OCI-LY1 (cell line): ENCODE results near the gene RET.

Experiments
- H2AFZ ChIP-seq: fragments of 200-600 bp; sonication (generic), shearing (Covaris generic); 2 replicates; pipeline ENCODE4 v1.6.0; 2014; ENCODE audit warnings: antibody characterized with exemption, mild to moderate bottlenecking, low read length
- H3F3A ChIP-seq: fragments of 200-600 bp; sonication (generic), shearing (Covaris generic); 2 replicates; pipeline ENCODE4 v1.6.0; 2014; ENCODE audit warnings: mild to moderate bottlenecking, antibody characterized with exemption, low read length, moderate library complexity; ENCODE audit not compliant: insufficient read depth
- H3K27ac ChIP-seq: fragments of 200-600 bp; sonication (generic); 2 replicates; pipeline ENCODE4 v1.5.1; 2014; ENCODE audit warnings: low read length, mixed run types, mild to moderate bottlenecking, low read depth; ENCODE audit not compliant: poor library complexity, severe bottlenecking
- H3K27me3 ChIP-seq: fragments of 200-600 bp; sonication (generic); 2 replicates; pipeline ENCODE4 v1.6.0; 2014; ENCODE audit warnings: antibody characterized with exemption, mild to moderate bottlenecking, low read length, moderate library complexity; ENCODE audit not compliant: insufficient read depth
- H3K36me3 ChIP-seq: fragments of 200-600 bp; sonication (generic); 2 replicates; pipeline ENCODE4 v1.6.1; 2014; ENCODE audit warnings: mild to moderate bottlenecking, antibody characterized with exemption, low read length, moderate library complexity, mixed read lengths; ENCODE audit not compliant: insufficient read depth
- H3K4me1 ChIP-seq: fragments of 200-600 bp; sonication (generic); 2 replicates; pipeline ENCODE4 v1.5.1; 2014; ENCODE audit warnings: mild to moderate bottlenecking, low read length, moderate library complexity; ENCODE audit not compliant: insufficient read depth, severe bottlenecking
- H3K4me2 ChIP-seq: fragments of 200-600 bp; sonication (generic), shearing (Covaris generic); 2 replicates; pipeline ENCODE4 v1.6.1; 2014; ENCODE audit warnings: low read length
- H3K4me3 ChIP-seq: fragments of 200-600 bp; sonication (generic); 2 replicates; pipeline ENCODE4 v1.5.1; 2014; ENCODE audit warnings: low read length, low read depth, mild to moderate bottlenecking, mixed read lengths; ENCODE audit not compliant: poor library complexity, severe bottlenecking
- H3K79me2 ChIP-seq: fragments of 200-600 bp; shearing (Covaris generic); 2 replicates; pipeline ENCODE4 v1.6.1; 2016; ENCODE audit warnings: mixed run types, low read length, mixed read lengths; ENCODE audit not compliant: insufficient read depth
- H3K9ac ChIP-seq: fragments of 200-600 bp; sonication (generic), shearing (Covaris generic); 2 replicates; pipeline ENCODE4 v1.6.1; 2014; ENCODE audit warnings: mild to moderate bottlenecking, low read length, mixed read lengths
- H3K9me2 ChIP-seq: fragments of 200-600 bp; sonication (generic), shearing (Covaris generic); 2 replicates; pipeline ENCODE4 v1.6.1; 2014; ENCODE audit warnings: low read depth, mild to moderate bottlenecking, low read length, mixed read lengths
- H3K9me3 ChIP-seq: fragments of 200-600 bp; shearing (Covaris generic); 2 replicates; pipeline ENCODE4 v1.6.1; 2014; ENCODE audit warnings: low read length, mixed read lengths
- H4K20me1 ChIP-seq: fragments of 200-600 bp; sonication (generic), shearing (Covaris generic); 2 replicates; pipeline ENCODE4 v1.6.0; 2016; ENCODE audit warnings: mild to moderate bottlenecking, low read length; ENCODE audit not compliant: insufficient read depth
- EZH2 ChIP-seq: fragments of 200-600 bp; sonication (generic), shearing (Covaris generic); IDR thresholded peaks from 2 replicates; pipeline ENCODE4 v1.8.0; 2017; ENCODE audit warnings: borderline replicate concordance, mixed run types, mild to moderate bottlenecking, antibody characterized with exemption, low read length, moderate library complexity, mixed read lengths
- TF ChIP-seq, protein P1 (sequence below): fragments of 200-600 bp; sonication (generic), shearing (Covaris generic); IDR thresholded peaks from 2 replicates; pipeline ENCODE4 v1.5.1; 2017; ENCODE audit warnings: mild to moderate bottlenecking, antibody characterized with exemption, low read length, moderate library complexity, mixed read lengths

The RET gene

DNA sequence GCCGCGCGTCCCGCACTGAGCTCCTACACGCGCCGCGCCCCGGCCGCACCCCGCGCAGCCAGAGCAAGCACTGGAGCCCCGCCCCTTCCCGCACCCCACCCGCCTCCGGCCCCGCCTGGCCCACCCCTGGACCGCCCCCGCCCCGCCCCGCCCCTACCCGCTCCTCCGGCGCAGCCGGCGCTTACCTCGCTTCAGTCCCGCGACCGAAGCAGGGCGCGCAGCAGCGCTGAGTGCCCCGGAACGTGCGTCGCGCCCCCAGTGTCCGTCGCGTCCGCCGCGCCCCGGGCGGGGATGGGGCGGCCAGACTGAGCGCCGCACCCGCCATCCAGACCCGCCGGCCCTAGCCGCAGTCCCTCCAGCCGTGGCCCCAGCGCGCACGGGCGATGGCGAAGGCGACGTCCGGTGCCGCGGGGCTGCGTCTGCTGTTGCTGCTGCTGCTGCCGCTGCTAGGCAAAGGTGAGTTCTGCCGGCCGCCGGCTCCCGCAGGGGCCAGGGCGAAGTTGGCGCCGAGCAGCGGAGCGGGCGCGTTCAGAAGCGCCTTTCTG is at the start of gene RET:
Gene RET, plus strand, starts transcription at position 194 of the 545 bp plus-strand sequence. Its CDS starts 190 bp downstream, at position 384.
- Histone ChIP-seq H3K9ac (no peak within 1 kb of the TSS), H3K27me3 (no peaks in the 10 kb centered on the region), H3K4me3 (no peak within 1 kb of the TSS), H3K9me2 (no peaks in the 10 kb centered on the region), H2AFZ (no peak within 1 kb of the TSS), H3K79me2 (no peaks in the 10 kb centered on the region), H3K4me2 (no peak within 1 kb of the TSS), H3K36me3 (no peaks in the 10 kb centered on the region), H3K4me1 (no peaks in the 10 kb centered on the region), H3K27ac (no peak within 1 kb of the TSS), H3F3A (no peaks in the 10 kb centered on the region), H3K9me3 (no peaks in the 10 kb centered on the region), H4K20me1 (no peaks in the 10 kb centered on the region)
- TF ChIP-seq, protein P1, sequence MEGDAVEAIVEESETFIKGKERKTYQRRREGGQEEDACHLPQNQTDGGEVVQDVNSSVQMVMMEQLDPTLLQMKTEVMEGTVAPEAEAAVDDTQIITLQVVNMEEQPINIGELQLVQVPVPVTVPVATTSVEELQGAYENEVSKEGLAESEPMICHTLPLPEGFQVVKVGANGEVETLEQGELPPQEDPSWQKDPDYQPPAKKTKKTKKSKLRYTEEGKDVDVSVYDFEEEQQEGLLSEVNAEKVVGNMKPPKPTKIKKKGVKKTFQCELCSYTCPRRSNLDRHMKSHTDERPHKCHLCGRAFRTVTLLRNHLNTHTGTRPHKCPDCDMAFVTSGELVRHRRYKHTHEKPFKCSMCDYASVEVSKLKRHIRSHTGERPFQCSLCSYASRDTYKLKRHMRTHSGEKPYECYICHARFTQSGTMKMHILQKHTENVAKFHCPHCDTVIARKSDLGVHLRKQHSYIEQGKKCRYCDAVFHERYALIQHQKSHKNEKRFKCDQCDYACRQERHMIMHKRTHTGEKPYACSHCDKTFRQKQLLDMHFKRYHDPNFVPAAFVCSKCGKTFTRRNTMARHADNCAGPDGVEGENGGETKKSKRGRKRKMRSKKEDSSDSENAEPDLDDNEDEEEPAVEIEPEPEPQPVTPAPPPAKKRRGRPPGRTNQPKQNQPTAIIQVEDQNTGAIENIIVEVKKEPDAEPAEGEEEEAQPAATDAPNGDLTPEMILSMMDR, result no peak
- TF ChIP-seq EZH2, result no peak

DNA sequence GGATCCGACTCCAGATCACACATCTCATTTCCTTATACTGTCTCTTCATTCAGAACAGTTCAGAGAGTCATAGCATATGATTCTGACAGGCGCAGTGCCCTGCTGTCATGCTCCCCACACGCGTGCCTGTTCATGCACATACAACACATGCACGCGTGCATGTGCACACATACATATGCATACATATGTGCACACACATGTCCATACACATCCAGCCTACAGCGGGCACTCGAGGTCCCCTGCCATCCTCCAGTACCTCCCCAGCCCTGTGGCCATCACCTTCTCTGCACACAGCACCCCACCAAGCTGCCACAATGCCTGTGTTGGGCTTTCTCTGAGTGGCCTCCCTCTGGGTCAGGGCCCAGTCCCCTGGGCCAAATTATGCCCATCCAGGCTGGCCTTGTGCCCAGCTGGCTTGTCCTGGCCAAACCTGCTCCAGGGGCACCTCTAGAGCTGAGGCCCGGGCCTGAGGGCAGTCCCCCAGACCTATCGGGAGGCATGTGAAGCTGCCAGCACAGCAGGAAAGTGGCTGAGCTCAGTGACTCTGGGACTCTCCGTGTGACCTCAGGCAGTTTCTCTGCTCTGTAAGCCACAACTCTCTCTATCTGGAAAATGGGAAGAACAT is 49.4 kb upstream of the RET start:
- no peaks in the 10 kb centered on the region for H3F3A ChIP-seq
- H3K79me2 ChIP-seq, result no peaks in the 10 kb centered on the region
- H3K27me3 ChIP-seq, result no peaks in the 10 kb centered on the region
- no peaks in the 10 kb centered on the region for H4K20me1 ChIP-seq
- no peak overlapping the region for H3K9ac ChIP-seq
- no peak overlapping the region for H3K27ac ChIP-seq
- H3K9me2 ChIP-seq, result no peaks in the 10 kb centered on the region
- H3K36me3 ChIP-seq, result no peaks in the 10 kb centered on the region; the same call in 1 of the 2 replicates
- H3K9me3 ChIP-seq, result no peaks in the 10 kb centered on the region
- H3K4me2 ChIP-seq, result no peak overlapping the region
- TF ChIP-seq EZH2, result no peak
- TF ChIP-seq, protein P1, result no peak
- H3K4me1 ChIP-seq, result no peaks in the 10 kb centered on the region
- H3K4me3 ChIP-seq, result no peak overlapping the region
- H2AFZ ChIP-seq, result no peak overlapping the region

- H3K4me3 ChIP-seq, result no peak overlapping the region
- no peaks in the 10 kb centered on the region for H3F3A ChIP-seq
- H3K4me1 ChIP-seq, result no peaks in the 10 kb centered on the region
- no peak overlapping the region for H3K27ac ChIP-seq
- H3K4me2 ChIP-seq, result no peak overlapping the region
- H2AFZ ChIP-seq, result no peak overlapping the region
- H4K20me1 ChIP-seq, result no peaks in the 10 kb centered on the region
- H3K9me3 ChIP-seq, result peaks cover 6% of the 10 kb centered on the region
- no peak overlapping the region for H3K9ac ChIP-seq
- H3K36me3 ChIP-seq, result no peaks in the 10 kb centered on the region; the same call in 1 of the 2 replicates
- no peak for TF ChIP-seq EZH2
- TF ChIP-seq, protein P1, result no peak
- no peaks in the 10 kb centered on the region for H3K79me2 ChIP-seq
- no peaks in the 10 kb centered on the region for H3K9me2 ChIP-seq
- H3K27me3 ChIP-seq, result no peaks in the 10 kb centered on the region
Measured at GRCh38 chr10:43028143-43028542, 48.7 kb upstream of the RET start.
